Fibroblast of villous mesenchyme (primary cell): Measurements from ENCODE around the gene GSTT2B. TPM values are rescaled to one million over a fixed set of nuclear protein-coding genes. Genes with fewer than 3 reads are reported as not detected.
"Not testable (repeated sequence)": the region's sequence is repeated elsewhere in the genome, so short reads cannot be mapped to it uniquely, and the experiment has no call there.

ENCODE experiments used
- DNase-seq: peaks from one replicate; pipeline ENCODE4 v3.0.0-alpha.2; 2010; ENCODE audit warnings: low read depth
- H3K4me3 ChIP-seq: 2 replicates; pipeline ENCODE4 v1.5.1; 2011; ENCODE audit warnings: low read depth, mild to moderate bottlenecking, low read length
- total RNA-seq: library from RNA; depleted of rRNA; stranded (reverse); fragments of >200 nt; gene quantifications from 2 replicates; pipeline ENCODE4 v1.2.3, GENCODE V29; 2012
- TF ChIP-seq, protein P1 (sequence below): IDR thresholded peaks from 2 replicates; pipeline ENCODE4 v1.5.1; 2012; ENCODE audit warnings: low read depth, mild to moderate bottlenecking, low read length; ENCODE audit not compliant: insufficient read depth

GSTT2B gene, protein sequence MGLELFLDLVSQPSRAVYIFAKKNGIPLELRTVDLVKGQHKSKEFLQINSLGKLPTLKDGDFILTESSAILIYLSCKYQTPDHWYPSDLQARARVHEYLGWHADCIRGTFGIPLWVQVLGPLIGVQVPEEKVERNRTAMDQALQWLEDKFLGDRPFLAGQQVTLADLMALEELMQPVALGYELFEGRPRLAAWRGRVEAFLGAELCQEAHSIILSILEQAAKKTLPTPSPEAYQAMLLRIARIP
- total RNA-seq, result 1.3 and 1.9 TPM in 2 replicates

DNA sequence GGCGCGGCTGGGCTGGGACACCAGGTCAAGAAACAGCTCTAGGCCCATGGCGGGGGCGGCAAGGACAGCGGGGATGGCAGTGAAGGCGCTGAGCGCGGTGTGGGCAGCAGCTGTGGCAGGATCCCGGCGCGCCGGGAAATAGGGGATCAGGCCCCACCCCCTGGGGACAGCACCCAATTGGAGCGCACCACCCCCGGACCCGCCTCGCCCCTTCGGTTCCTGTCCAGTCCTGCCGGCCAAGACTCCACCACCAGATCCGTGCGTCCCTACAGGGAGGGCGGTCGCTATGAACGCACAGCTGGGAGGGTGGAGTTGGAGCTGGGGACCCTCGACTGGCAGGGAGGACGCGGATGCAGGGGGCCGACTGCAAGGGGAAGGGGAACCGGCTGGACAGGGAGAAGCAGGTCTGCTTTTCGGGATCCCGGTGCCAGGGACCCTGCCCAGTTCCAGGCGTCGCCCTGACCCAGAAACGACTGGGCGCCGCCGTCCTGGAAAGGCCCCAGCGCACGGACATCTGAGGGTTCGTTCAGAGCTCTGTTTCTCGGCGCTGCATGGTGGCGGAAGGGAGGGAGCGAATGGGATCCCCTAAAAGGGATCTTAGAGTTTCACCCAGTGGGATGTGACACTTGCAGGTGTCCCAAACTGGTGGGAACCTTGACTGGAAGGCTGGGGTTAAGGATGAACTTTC, at the start of gene GSTT2B:
Gene GSTT2B (minus strand): TSS at position 112 of the 688 bp plus-strand sequence. CDS start 64 bp downstream, at position 48.
- not testable (repeated sequence) for DNase-seq, H3K4me3 ChIP-seq

DNA sequence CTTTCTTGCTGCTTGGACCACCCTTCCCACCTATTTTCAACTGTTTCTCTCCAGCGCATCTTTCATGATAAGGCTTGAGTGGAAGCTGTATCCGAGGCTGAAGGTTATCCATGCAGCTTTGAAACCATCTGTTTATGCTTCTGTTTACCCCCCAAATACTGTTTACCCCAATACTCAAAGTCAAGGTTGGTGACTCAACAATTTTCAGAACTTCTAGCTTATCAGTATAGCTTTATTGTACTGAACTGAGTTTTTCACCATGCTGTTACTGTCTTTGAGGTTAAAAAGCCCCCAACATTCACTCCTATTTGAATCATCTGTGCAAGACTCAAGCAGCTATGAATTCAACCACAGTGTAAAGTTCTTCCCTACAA, 49.0 kb upstream of the GSTT2B start:
- no peak for DNase-seq
- TF ChIP-seq, protein P1, sequence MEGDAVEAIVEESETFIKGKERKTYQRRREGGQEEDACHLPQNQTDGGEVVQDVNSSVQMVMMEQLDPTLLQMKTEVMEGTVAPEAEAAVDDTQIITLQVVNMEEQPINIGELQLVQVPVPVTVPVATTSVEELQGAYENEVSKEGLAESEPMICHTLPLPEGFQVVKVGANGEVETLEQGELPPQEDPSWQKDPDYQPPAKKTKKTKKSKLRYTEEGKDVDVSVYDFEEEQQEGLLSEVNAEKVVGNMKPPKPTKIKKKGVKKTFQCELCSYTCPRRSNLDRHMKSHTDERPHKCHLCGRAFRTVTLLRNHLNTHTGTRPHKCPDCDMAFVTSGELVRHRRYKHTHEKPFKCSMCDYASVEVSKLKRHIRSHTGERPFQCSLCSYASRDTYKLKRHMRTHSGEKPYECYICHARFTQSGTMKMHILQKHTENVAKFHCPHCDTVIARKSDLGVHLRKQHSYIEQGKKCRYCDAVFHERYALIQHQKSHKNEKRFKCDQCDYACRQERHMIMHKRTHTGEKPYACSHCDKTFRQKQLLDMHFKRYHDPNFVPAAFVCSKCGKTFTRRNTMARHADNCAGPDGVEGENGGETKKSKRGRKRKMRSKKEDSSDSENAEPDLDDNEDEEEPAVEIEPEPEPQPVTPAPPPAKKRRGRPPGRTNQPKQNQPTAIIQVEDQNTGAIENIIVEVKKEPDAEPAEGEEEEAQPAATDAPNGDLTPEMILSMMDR, result no peak
- no peak overlapping the region for H3K4me3 ChIP-seq

DNA sequence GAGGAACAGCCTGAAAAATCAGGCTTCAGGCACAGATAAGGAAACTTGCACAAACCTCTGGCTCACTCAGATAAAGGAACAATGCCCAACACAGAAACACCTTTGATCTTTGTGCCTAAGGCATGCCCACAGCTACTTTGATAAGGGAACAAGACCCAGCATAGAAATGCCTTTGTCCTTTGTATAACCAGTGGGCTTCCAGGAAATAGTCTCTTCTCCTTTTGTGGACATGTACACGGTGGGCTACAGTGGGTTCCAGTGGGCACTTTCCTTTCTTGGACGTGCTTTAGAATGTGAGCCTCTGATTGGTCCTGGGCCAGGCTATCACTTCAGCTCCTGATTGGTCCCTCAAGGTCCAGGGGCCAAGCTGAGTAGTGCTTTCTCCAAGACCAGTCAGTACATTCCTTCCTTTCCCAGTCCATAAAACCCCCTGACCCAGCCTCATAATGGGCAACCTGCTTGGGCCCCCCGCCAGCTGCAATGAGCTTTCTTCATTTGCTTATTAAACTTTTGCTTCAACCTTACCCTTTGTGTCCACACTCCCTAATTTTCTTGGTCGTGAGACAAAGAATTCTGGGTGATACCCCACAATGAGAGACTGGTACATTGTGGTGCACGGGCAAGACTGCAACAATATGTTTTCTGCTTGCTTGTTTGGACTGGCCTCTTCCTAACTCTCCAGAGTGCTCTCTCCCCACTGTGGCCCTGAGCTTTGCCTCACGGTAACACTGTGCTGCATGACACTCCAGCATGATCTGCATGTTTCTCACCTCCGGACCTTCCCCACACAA, 48.4 kb upstream of the GSTT2B start:
- no peak overlapping the region for H3K4me3 ChIP-seq
- no peak for DNase-seq
- TF ChIP-seq, protein P1, result no peak

DNA sequence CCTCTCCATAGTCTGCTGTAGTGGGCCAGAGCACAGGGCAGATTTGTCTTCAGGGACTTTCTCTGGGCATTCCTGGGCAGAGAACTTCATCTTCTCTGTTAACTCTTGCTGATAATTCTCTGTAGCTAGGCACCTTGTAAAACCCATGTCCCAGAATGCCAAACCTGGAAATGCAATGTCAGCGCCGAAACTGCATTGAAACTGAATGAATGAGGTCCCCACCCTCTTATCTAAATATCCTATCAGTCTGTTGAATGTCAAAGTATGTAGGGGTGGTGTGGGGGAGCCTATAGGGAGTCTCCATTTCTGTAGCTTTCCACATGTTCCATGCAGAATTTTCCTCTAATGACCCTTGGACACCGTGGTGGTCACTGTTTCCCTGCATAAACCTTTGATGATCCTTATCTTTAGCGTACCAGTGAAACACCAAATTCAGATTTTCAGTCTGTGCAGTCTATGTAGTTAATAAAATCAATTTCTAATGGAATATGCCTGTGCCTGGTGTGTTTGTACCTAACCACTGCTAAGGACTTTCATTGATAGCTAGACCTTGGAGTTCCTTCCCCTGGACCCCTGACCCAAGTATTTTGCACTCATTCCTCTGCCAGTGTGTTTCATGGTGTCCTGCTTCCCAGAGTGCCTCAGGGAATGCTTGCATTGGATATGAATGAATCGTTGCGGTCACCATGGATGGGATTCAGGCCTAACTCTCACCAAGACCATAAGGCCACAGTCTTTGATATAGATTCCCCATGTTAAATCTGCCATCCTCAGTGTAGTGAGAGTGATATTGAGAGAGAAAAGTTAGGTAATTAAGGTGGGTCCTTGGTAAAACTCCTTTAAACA, 47.6 kb upstream of the GSTT2B start:
- TF ChIP-seq, protein P1, result no peak
- H3K4me3 ChIP-seq, result no peak overlapping the region
- no peak for DNase-seq

DNA sequence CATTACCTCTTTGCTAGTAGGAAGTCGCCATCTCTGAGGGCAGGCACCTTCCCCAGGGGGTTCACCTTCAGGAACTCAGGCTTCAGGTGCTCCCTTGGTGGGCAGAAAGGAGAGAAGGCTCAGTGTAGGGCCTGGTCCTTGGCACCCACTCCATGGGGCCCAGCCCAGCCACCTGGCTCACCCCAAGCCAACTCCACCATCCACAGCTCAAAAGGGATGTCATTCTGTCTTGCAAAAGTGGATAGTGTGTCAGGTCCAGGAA, 47.0 kb upstream of the GSTT2B start:
- no peak for DNase-seq
- TF ChIP-seq, protein P1, result no peak
- H3K4me3 ChIP-seq, result no peak overlapping the region

DNA sequence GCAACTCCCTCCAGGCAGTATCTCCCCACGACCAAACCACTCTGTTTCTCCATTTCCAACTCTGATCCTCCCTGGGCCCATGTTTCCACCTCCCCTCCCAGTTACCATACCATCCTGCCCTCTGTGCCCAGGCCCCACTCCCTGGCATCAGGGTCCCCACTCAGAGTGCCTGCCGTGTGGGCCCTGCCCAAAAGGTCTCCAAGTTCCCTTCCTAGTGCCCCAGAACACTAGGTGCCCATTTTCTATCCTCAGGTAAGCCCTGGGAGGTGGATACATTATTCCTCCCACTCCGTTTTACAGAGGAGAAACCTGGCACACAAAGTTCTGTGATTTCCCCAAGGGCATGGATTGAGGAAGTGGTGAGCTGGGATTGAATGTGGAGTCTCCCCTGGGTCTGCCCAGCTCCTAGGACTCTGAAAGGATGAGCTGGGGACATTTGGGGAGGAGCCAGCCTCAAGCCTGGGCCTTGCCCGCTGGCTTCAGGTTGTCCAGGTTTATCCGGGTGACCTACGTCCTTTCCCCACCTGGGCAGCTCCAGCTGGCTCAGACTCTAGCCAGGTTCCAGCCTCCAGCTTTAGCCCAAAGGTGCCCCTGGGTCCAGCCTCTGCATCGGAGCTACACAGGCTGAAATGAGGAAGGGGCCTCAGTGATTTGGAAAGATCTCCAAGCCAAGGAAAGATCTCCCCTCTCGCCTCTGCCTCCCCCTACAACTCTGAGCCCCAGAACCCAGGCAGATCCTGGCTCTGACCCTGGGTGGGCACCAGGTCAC, 46.4 kb upstream of the GSTT2B start:
- no peak overlapping the region for H3K4me3 ChIP-seq
- DNase-seq, result no peak
- TF ChIP-seq, protein P1, result no peak
